NCI-H1092 treated with DMSO at 0.1 percent for 48 hours (cell line): ENCODE measurements around the gene TMEM150C.
A peak's percentile ranks its signal among the peaks of the same experiment; 100 is the strongest.

Experiments
- DNase-seq: peaks from one replicate; lab custom pipeline; 2025; lab: John Stamatoyannopoulos, UW

The TMEM150C gene

DNA sequence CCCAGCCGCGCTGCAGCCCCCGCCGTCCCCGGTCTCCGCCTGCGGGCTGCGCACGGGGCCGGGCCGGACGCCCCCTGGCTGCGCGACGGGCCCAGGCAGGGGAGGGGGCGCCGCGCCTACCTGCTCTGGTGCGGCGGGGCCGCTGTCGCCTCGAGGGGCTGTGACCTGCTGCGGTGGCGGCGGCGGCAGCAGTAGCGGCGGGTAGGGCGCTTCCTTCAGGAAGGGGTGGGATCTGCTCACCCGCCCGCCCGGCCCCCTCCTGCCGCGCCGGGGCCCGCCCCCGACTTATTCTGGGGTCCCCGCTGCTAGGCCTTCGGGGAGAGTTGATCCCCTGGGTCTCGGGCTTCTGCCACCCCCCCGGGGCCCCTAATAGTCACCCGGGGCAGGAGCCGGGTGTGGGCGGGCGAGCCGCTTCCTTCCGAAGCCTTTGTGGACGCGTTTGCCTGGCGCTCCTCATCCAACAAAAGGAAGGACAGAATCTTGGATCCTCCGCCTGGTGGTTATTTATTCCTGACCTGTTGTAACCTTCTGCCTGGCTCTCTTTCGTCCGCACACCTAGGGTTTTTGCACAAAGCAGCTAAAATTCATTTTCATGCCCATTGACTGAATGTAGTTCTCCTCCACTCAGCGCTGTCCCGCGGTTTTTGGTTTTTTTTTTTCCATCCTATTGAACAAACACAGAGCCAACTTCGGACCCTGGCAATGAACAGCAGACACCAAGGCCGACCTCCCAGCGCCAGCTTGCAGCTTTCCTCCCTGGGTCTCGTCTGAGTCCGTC lies at the start of gene TMEM150C:
TSS of gene TMEM150C (minus strand) at position 203 of the 778 bp plus-strand sequence. CDS start 57,331 bp downstream, outside the sequence.
- peak; percentile 72 for DNase-seq

DNA sequence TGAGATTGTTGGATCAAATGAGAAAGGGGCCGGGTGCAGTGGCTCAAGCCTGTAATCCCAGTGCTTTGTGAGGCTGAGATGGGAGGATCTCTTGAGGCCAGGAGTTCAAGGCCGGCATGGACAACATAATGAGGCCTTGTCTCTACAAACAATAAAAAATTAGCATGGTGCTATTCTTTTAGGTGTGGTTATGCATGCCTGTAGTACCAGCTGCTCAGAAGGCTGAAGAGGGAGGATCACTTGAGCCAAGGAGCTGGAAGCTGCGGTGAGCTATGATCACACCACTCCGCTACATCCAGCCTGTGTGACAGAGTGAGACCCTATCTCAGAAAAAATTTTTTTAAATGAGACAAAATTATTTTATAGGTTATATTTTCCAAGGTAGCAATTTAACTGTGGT lies 49.7 kb upstream of the TMEM150C start:
- DNase-seq, result no peak

GRCh38 chr4:82610041-82610440 lies 48.3 kb upstream of the TMEM150C start:
- DNase-seq, result no peak

DNA sequence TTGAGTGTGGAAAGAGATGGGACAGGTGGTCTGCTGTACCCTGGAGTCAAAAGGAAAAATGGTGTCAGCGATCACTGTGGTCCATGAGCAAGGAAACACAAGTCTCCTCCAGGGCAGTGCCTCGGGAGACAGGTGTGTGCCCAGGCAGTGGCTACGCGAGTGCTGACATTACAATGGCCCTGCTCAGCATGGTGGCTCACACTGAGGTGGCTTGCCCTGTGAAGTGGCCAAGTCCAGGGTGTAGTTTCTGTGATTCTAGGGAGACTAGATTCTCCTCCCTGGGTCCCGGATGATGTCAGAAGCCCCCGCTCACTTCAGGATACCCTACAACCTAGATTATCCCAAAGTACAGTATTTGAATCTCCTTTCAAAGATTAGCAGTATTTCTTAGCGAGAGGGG lies 44.8 kb upstream of the TMEM150C start:
- no peak for DNase-seq

DNA sequence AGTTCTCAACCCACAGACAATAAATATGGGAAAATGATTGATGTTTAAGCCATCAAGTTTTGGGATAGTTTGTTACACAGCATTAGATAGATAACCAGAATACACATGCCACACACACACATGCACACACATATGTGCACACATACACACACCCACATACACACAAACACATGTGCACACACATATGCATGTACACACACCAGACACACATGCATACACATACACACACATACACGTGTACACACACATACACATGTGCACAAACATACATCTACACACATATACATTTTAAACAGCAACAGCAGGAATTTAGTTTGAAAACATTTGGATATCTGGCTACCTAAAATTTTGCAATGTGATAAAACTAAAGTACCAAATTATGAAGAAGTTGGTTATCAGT lies 42.7 kb upstream of the TMEM150C start:
- DNase-seq, result no peak

GRCh38 chr4:82601242-82602015 lies 39.6 kb upstream of the TMEM150C start:
- DNase-seq, result no peak

GRCh38 chr4:82599336-82599735 lies 37.5 kb upstream of the TMEM150C start:
- peak; percentile 59 for DNase-seq

DNA sequence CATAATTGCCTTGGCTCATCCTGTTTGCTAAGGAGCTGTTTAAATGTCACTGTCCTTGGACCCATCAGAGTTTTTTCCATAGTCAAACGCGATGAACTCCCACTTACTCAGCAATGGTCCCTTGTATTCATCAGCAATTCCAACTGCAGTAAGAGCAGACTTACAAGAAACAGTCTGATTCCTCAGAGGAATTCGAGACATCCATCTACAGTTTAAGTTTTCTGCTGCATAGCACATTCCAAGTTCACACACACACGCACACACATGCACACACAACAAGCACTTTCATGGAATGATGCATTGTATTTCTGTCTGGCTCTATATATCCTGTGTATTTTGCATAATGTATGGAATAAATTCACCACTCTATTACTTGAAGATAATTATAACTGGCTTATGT lies 32.7 kb upstream of the TMEM150C start:
- no peak for DNase-seq

GRCh38 chr4:82593411-82593810 lies 31.6 kb upstream of the TMEM150C start:
- no peak for DNase-seq

GRCh38 chr4:82592639-82593038 lies 30.9 kb upstream of the TMEM150C start:
- no peak for DNase-seq

DNA sequence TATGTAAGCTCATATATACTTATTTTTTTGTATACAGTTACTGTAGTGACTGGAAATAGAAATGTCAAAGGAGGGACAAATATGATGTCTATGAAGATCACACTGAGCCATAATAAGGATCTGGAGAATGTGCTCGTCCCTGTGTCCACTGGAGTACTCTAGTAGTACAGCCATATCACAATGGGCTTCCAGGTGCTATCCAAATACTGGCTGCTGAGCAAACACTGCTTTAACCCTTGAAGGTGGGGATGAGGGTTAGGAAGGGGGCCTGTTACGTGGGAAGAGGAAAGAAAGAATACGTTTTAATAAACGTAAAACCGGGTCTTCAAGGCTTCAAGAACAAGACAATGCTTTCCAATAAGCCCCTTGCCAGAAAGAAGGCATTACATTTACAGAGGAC lies 29.8 kb upstream of the TMEM150C start:
- DNase-seq, result peak; percentile 36

GRCh38 chr4:82589756-82590155 lies 28.0 kb upstream of the TMEM150C start:
- no peak for DNase-seq

DNA sequence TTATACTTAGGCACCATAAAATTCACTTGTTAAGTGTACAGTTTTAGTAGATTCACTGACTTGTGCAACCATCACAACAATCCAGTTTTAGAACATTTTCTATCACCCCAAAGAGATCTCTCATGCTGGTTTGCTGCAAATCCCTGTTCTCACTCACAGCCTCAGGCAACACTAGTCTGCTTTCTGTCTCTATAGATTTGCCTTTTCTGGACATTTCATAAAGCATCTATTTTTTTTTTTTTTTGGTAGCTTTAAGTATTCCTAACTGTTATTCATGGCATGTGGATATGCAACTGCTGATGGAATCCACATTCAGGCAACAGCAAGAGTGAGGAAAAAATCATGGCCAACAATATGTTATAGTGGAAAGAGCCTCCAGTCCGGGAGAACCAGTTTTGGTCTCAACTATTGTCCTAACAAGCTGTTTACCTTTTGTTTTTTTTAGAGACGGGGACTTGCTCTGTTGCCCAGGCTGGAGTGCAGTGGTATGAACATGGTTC lies 27.0 kb upstream of the TMEM150C start:
- DNase-seq, result no peak

DNA sequence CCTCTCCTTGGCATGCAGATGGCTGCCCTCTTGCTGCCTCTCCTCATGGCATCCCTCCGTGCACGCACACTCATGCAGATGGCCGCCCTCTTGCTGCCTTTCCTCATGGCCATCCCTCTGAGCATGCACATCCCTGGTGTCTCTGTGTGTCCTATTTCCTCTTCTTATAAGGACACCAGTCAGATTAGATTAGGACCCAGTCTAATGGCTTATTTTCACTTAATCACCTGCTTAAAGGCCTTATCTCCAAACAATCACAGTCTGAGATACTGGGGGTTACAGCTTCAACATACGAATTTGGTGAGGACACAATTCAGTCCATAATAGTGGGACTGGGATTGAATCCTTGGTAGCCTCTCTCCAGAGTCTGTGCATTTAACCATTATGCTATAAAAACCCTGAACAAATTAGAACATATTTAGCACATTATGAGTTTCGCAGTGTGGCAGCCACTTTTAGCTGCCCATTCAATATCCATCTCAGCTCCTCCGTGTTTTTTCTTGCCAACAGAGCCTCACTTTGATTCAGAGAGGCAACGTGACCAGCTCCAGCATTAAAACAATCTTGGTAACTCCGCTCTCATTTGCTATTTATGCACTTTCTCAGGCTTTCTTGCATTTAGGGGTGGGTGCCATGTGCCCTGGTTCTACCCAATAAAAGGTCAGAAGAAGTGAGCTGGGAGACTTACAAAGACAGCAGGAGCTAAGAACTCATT lies 26.2 kb upstream of the TMEM150C start:
- no peak for DNase-seq

GRCh38 chr4:82585690-82586435 lies 24.1 kb upstream of the TMEM150C start:
- DNase-seq, result peak; percentile 6

DNA sequence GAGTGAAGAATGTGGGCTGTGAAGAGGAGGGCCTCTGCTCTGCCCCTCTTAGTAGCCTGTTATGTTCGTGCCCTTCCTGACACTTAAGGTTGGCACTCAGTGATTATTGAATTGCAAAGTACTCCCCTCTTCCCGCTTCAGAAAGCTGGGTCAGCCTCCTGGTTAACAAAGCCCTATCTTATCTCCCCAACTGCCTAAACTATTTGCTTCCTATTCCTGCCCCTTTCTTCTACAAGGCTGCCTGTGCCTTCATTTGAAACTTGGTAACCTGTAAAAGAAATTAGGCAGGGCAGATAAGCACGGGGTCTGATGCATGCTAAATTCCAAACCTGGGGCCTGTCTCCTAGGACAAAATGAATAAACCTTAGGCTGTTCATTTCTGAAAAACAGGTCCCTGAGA lies 23.1 kb upstream of the TMEM150C start:
- no peak for DNase-seq

DNA sequence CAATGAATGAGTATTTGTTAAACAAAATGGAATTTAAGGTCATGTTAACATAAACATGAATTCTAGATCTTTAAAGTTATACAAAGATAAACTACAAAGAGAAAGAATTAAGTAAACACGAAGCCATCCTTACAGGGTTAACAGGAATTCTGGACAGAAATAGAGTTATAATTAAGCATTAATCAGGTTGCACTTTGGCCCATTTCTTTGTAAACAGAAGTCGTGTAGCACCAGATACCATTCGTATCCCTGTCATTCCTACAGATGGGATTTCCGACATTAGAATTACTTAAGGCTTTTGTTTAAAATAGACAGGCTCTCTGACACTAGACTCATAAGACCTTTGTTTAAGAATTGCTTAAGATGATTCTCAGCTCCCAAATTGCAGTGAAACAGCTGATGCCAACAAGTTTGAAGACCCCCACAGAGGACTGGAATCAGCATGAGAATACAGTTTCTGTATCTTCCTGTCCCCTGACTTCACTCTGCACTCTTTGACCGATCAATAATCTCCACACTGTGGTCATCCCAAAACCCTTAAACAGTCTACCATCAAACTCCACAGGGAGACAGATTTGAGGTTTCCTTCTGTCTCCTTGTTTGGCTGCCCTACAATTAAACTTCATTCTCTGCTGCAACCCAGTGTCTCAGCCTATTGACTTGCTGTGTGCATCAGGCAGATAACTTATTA lies 22.3 kb upstream of the TMEM150C start:
- DNase-seq, result no peak

DNA sequence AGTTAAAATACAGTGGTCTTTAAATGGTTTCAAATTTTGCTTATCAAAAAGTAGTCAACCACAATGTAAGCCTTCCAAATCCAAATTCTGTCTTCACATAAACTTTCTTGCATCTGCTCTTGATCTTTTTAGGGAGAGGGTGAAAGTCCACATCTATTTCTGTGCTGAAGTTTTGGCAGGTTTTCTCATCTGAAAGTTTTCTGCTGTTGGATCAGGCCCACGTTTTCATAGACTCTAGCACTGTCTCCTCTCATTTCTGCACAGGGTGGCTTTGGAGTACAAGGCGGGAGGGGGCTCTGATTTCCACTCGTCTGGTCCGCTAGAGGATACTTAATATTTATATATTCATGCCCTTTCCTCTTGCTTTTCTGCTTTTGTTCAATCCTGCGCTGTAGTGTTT lies 18.1 kb upstream of the TMEM150C start:
- no peak for DNase-seq

- no peak for DNase-seq
Measured at GRCh38 chr4:82578935-82579334, 17.1 kb upstream of the TMEM150C start.

GRCh38 chr4:82577451-82577850 lies 15.7 kb upstream of the TMEM150C start:
- no peak for DNase-seq

- no peak for DNase-seq
Measured at GRCh38 chr4:82569727-82570126, 7.9 kb upstream of the TMEM150C start.
